B cell (primary cell): ENCODE data around the gene IL1R2.

Source experiments
- CTCF ChIP-seq: fragments of 200-600 bp; IDR thresholded peaks from one replicate; pipeline ENCODE4 v1.8.0; 2022; ENCODE audit warnings: antibody characterized with exemption, mild to moderate bottlenecking
- EZH2 ChIP-seq: IDR thresholded peaks from 2 replicates; pipeline ENCODE4 v1.6.1; 2012; ENCODE audit warnings: borderline replicate concordance, low read depth, mild to moderate bottlenecking, moderate library complexity, low read length; ENCODE audit not compliant: insufficient read depth, poor library complexity, severe bottlenecking

GRCh38 chr2:102061962-102062795, 70.4 kb downstream of the IL1R2 start:
- TF ChIP-seq CTCF (no peak), EZH2 (no peak)
